Stimulated activated CD8-positive, alpha-beta memory T cell treated with anti-CD3 and anti-CD28 coated beads, Interleukin-2, amount 100 ng/mL, for 1 hour (primary cell): ENCODE measurements around the gene C1QTNF7.

Experiments
- DNase-seq, 2 donors: peaks; one replicate each; pipeline ENCODE4 v3.0.0-alpha.2; 2020; ENCODE audit warnings: low read depth in 2 of 2

Gene C1QTNF7

GRCh38 chr4:15457406-15458201 is 29.8 kb downstream of the C1QTNF7 start:
- no peak for DNase-seq

- no peak for DNase-seq
Measured at GRCh38 chr4:15458616-15459015, 30.8 kb downstream of the C1QTNF7 start.

GRCh38 chr4:15459706-15460105 is 31.9 kb downstream of the C1QTNF7 start:
- no peak for DNase-seq

GRCh38 chr4:15466596-15466995 is 38.8 kb downstream of the C1QTNF7 start:
- DNase-seq = no peak

GRCh38 chr4:15469402-15470127 is 41.7 kb downstream of the C1QTNF7 start, which contains the start of gene CC2D2A:
Gene CC2D2A, plus strand, starts transcription at chr4:15469882. Its CDS starts 6,051 bp downstream, at chr4:15475933.
- DNase-seq = no peak

GRCh38 chr4:15470128-15470475 is 42.3 kb downstream of the C1QTNF7 start:
- DNase-seq = no peak

GRCh38 chr4:15476396-15476795 is 48.6 kb downstream of the C1QTNF7 start:
- DNase-seq = no peak

- no peak for DNase-seq
Measured at GRCh38 chr4:15478724-15479088, 50.9 kb downstream of the C1QTNF7 start.

- DNase-seq = no peak
Measured at GRCh38 chr4:15479089-15479912, 51.5 kb downstream of the C1QTNF7 start.

GRCh38 chr4:15479913-15480185 is 52.0 kb downstream of the C1QTNF7 start:
- no peak for DNase-seq

GRCh38 chr4:15481961-15482745 is 54.3 kb downstream of the C1QTNF7 start:
- no peak for DNase-seq

- no peak for DNase-seq
Measured at GRCh38 chr4:15482842-15483241, 55.0 kb downstream of the C1QTNF7 start.

- no peak for DNase-seq
Measured at GRCh38 chr4:15488136-15488535, 60.3 kb downstream of the C1QTNF7 start.

- DNase-seq = no peak
Measured at GRCh38 chr4:15488658-15489470, 61.0 kb downstream of the C1QTNF7 start.

- DNase-seq = no peak
Measured at GRCh38 chr4:15489551-15489950, 61.7 kb downstream of the C1QTNF7 start.

GRCh38 chr4:15493411-15493810 is 65.6 kb downstream of the C1QTNF7 start:
- DNase-seq = no peak

GRCh38 chr4:15495621-15496020 is 67.8 kb downstream of the C1QTNF7 start:
- DNase-seq = no peak
